HEK293 (cell line): ENCODE measurements around the gene KCNK6.

ENCODE experiments used
- HOXD13 ChIP-seq: sonication (generic); formaldehyde crosslinking; IDR thresholded peaks from 2 replicates; pipeline ENCODE4 v1.8.0; 2022; ENCODE audit warnings: missing genetic modification reagents, borderline replicate concordance
- SCRT2 ChIP-seq: fragments of 450-650 bp; formaldehyde crosslinking; IDR thresholded peaks from 2 replicates; pipeline ENCODE4 v1.5.1; 2016; ENCODE audit warnings: missing biosample characterization, missing genetic modification characterization
- SP2 ChIP-seq: fragments of 450-650 bp; formaldehyde crosslinking; IDR thresholded peaks from 2 replicates; pipeline ENCODE4 v1.5.1; 2016; ENCODE audit warnings: missing biosample characterization, missing genetic modification characterization
- SP3 ChIP-seq: fragments of 450-650 bp; formaldehyde crosslinking; IDR thresholded peaks from 2 replicates; pipeline ENCODE4 v1.5.1; 2016; ENCODE audit warnings: missing biosample characterization, missing genetic modification characterization
- ZBTB17 ChIP-seq: fragments of 450-650 bp; formaldehyde crosslinking; IDR thresholded peaks from 2 replicates; pipeline ENCODE4 v1.5.1; 2016; ENCODE audit warnings: missing biosample characterization, missing genetic modification characterization
- ZBTB48 ChIP-seq: fragments of 450-650 bp; formaldehyde crosslinking; IDR thresholded peaks from 2 replicates; pipeline ENCODE4 v1.5.1; 2016; ENCODE audit warnings: missing biosample characterization, missing genetic modification characterization
- ZNF169 ChIP-seq: fragments of 450-650 bp; formaldehyde crosslinking; IDR thresholded peaks from 2 replicates; pipeline ENCODE4 v1.5.1; 2016; ENCODE audit warnings: missing biosample characterization, missing genetic modification characterization
- ZNF174 ChIP-seq: fragments of 450-650 bp; formaldehyde crosslinking; IDR thresholded peaks from 2 replicates; pipeline ENCODE4 v1.5.0; 2017; ENCODE audit warnings: missing biosample characterization, mild to moderate bottlenecking, missing genetic modification characterization
- ZNF2 ChIP-seq: fragments of 450-650 bp; formaldehyde crosslinking; IDR thresholded peaks from 2 replicates; pipeline ENCODE4 v1.5.1; 2016; ENCODE audit warnings: missing biosample characterization, missing genetic modification characterization
- ZNF311 ChIP-seq: fragments of 450-650 bp; formaldehyde crosslinking; IDR thresholded peaks from 2 replicates; pipeline ENCODE4 v1.5.1; 2017; ENCODE audit warnings: missing biosample characterization, missing genetic modification characterization, borderline replicate concordance
- ZNF549 ChIP-seq: fragments of 450-650 bp; IDR thresholded peaks from 2 replicates; pipeline ENCODE4 v1.5.1; 2018; ENCODE audit warnings: missing biosample characterization, missing genetic modification characterization, mild to moderate bottlenecking, inconsistent platforms, moderate library complexity
- ZNF596 ChIP-seq: fragments of 450-650 bp; IDR thresholded peaks from 2 replicates; pipeline ENCODE4 v1.5.0; 2018; ENCODE audit warnings: missing biosample characterization, mild to moderate bottlenecking, missing genetic modification characterization, moderate library complexity
- ZNF621 ChIP-seq: fragments of 450-650 bp; formaldehyde crosslinking; IDR thresholded peaks from 2 replicates; pipeline ENCODE4 v1.5.1; 2017; ENCODE audit warnings: missing biosample characterization, missing genetic modification characterization
- ZNF654 ChIP-seq: fragments of 450-650 bp; formaldehyde crosslinking; IDR thresholded peaks from 2 replicates; pipeline ENCODE4 v1.5.1; 2016; ENCODE audit warnings: low read depth, missing biosample characterization, missing genetic modification characterization
- ZNF776 ChIP-seq: fragments of 450-650 bp; formaldehyde crosslinking; IDR thresholded peaks from 2 replicates; pipeline ENCODE4 v1.5.0; 2017; ENCODE audit warnings: missing biosample characterization, missing genetic modification characterization, borderline replicate concordance
- TF ChIP-seq, protein P1 (sequence below): fragments of 450-650 bp; formaldehyde crosslinking; IDR thresholded peaks from 2 replicates; pipeline ENCODE4 v1.5.1; 2016; ENCODE audit warnings: missing biosample characterization, missing genetic modification characterization
- TF ChIP-seq, protein P2 (sequence below): fragments of 450-650 bp; formaldehyde crosslinking; IDR thresholded peaks from 2 replicates; pipeline ENCODE4 v1.5.1; 2016; ENCODE audit warnings: missing biosample characterization, missing genetic modification characterization, borderline replicate concordance
- TF ChIP-seq, protein P3 (sequence below): fragments of 450-650 bp; formaldehyde crosslinking; IDR thresholded peaks from 2 replicates; pipeline ENCODE4 v1.5.1; 2017; ENCODE audit warnings: missing biosample characterization, missing genetic modification characterization
- TF ChIP-seq, protein P4 (sequence below): fragments of 450-650 bp; formaldehyde crosslinking; IDR thresholded peaks from 2 replicates; pipeline ENCODE4 v1.5.1; 2016; ENCODE audit warnings: missing biosample characterization, missing genetic modification characterization, borderline replicate concordance
- TF ChIP-seq, protein P5 (sequence below): fragments of 450-650 bp; formaldehyde crosslinking; IDR thresholded peaks from 2 replicates; pipeline ENCODE4 v1.5.1; 2017; ENCODE audit warnings: missing biosample characterization, missing genetic modification characterization
- TF ChIP-seq, protein P6 (sequence below): fragments of 450-650 bp; formaldehyde crosslinking; IDR thresholded peaks from 2 replicates; pipeline ENCODE4 v1.5.1; 2016; ENCODE audit warnings: missing biosample characterization, missing genetic modification characterization

KCNK6 gene

DNA sequence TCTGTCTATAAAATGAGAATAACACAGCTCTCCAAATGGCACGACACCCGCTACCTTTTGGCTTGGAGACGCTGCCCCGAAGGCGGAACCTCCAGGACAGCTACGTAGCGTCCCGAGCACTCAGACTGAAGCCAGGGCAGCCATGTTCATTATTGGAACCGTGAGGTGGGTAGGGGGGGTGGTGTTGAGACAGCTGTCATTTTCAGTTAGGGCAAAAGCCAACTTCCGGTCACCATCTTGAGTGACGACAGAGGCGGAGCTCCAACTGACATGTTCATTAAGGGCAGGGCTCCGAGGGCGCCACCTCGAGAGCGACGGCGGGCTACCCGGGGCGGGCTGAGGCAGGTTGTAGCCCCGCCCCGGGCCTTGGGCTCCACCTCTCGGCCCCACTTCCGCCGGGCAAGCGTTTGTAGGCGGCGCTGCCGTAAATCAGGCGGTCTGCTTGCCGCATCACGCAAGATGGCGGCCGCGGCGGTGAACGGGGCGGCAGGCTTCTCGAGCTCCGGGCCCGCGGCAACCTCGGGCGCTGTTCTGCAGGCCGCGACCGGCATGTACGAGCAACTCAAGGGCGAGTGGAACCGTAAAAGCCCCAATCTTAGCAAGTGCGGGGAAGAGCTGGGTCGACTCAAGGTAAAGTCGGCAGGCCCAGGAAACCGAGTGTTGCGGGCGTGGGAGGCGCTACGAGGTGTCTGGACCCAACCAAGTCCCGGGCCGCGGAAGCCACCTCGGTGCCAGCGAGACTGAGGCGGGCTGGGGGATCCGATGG lies 54.9 kb downstream of the KCNK6 start, which contains the start of gene PSMD8 (continued):
- TF ChIP-seq, protein P1, sequence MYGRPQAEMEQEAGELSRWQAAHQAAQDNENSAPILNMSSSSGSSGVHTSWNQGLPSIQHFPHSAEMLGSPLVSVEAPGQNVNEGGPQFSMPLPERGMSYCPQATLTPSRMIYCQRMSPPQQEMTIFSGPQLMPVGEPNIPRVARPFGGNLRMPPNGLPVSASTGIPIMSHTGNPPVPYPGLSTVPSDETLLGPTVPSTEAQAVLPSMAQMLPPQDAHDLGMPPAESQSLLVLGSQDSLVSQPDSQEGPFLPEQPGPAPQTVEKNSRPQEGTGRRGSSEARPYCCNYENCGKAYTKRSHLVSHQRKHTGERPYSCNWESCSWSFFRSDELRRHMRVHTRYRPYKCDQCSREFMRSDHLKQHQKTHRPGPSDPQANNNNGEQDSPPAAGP (tag by site-specific recombination) = peak; percentile 96
- TF ChIP-seq ZNF654 (tag by site-specific recombination) (no peak; the same call in 1 of the 2 replicates), ZNF621 (no peak), SP3 (peak; percentile 100), HOXD13 (CRISPR knock-in tag) (0 out of 2 replicates have a peak, but pooled peaks have one; percentile 19), ZBTB48 (tag by site-specific recombination) (no peak; the same call in none of the 2 replicates), ZNF311 (tag by site-specific recombination) (no peak), ZBTB17 (tag by site-specific recombination) (peak; percentile 99), ZNF776 (tag by site-specific recombination) (no peak), ZNF174 (tag by site-specific recombination) (no peak), ZNF2 (tag by site-specific recombination) (peak; percentile 98), ZNF169 (tag by site-specific recombination) (no peak), SP2 (tag by site-specific recombination) (peak; percentile 99), SCRT2 (tag by site-specific recombination) (peak; percentile 81), ZNF549 (tag by site-specific recombination) (no peak), ZNF596 (no peak)
- TF ChIP-seq, protein P2, sequence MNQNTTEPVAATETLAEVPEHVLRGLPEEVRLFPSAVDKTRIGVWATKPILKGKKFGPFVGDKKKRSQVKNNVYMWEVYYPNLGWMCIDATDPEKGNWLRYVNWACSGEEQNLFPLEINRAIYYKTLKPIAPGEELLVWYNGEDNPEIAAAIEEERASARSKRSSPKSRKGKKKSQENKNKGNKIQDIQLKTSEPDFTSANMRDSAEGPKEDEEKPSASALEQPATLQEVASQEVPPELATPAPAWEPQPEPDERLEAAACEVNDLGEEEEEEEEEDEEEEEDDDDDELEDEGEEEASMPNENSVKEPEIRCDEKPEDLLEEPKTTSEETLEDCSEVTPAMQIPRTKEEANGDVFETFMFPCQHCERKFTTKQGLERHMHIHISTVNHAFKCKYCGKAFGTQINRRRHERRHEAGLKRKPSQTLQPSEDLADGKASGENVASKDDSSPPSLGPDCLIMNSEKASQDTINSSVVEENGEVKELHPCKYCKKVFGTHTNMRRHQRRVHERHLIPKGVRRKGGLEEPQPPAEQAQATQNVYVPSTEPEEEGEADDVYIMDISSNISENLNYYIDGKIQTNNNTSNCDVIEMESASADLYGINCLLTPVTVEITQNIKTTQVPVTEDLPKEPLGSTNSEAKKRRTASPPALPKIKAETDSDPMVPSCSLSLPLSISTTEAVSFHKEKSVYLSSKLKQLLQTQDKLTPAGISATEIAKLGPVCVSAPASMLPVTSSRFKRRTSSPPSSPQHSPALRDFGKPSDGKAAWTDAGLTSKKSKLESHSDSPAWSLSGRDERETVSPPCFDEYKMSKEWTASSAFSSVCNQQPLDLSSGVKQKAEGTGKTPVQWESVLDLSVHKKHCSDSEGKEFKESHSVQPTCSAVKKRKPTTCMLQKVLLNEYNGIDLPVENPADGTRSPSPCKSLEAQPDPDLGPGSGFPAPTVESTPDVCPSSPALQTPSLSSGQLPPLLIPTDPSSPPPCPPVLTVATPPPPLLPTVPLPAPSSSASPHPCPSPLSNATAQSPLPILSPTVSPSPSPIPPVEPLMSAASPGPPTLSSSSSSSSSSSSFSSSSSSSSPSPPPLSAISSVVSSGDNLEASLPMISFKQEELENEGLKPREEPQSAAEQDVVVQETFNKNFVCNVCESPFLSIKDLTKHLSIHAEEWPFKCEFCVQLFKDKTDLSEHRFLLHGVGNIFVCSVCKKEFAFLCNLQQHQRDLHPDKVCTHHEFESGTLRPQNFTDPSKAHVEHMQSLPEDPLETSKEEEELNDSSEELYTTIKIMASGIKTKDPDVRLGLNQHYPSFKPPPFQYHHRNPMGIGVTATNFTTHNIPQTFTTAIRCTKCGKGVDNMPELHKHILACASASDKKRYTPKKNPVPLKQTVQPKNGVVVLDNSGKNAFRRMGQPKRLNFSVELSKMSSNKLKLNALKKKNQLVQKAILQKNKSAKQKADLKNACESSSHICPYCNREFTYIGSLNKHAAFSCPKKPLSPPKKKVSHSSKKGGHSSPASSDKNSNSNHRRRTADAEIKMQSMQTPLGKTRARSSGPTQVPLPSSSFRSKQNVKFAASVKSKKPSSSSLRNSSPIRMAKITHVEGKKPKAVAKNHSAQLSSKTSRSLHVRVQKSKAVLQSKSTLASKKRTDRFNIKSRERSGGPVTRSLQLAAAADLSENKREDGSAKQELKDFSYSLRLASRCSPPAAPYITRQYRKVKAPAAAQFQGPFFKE = peak; percentile 78; the same call in 1 of the 2 replicates
- TF ChIP-seq, protein P3, sequence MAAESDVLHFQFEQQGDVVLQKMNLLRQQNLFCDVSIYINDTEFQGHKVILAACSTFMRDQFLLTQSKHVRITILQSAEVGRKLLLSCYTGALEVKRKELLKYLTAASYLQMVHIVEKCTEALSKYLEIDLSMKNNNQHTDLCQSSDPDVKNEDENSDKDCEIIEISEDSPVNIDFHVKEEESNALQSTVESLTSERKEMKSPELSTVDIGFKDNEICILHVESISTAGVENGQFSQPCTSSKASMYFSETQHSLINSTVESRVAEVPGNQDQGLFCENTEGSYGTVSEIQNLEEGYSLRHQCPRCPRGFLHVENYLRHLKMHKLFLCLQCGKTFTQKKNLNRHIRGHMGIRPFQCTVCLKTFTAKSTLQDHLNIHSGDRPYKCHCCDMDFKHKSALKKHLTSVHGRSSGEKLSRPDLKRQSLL (tag by site-specific recombination) = peak; percentile 72; the same call in 1 of the 2 replicates
- TF ChIP-seq, protein P4, sequence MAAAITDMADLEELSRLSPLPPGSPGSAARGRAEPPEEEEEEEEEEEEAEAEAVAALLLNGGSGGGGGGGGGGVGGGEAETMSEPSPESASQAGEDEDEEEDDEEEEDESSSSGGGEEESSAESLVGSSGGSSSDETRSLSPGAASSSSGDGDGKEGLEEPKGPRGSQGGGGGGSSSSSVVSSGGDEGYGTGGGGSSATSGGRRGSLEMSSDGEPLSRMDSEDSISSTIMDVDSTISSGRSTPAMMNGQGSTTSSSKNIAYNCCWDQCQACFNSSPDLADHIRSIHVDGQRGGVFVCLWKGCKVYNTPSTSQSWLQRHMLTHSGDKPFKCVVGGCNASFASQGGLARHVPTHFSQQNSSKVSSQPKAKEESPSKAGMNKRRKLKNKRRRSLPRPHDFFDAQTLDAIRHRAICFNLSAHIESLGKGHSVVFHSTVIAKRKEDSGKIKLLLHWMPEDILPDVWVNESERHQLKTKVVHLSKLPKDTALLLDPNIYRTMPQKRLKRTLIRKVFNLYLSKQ (tag by site-specific recombination) = no peak; the same call in 1 of the 2 replicates
- TF ChIP-seq, protein P5, sequence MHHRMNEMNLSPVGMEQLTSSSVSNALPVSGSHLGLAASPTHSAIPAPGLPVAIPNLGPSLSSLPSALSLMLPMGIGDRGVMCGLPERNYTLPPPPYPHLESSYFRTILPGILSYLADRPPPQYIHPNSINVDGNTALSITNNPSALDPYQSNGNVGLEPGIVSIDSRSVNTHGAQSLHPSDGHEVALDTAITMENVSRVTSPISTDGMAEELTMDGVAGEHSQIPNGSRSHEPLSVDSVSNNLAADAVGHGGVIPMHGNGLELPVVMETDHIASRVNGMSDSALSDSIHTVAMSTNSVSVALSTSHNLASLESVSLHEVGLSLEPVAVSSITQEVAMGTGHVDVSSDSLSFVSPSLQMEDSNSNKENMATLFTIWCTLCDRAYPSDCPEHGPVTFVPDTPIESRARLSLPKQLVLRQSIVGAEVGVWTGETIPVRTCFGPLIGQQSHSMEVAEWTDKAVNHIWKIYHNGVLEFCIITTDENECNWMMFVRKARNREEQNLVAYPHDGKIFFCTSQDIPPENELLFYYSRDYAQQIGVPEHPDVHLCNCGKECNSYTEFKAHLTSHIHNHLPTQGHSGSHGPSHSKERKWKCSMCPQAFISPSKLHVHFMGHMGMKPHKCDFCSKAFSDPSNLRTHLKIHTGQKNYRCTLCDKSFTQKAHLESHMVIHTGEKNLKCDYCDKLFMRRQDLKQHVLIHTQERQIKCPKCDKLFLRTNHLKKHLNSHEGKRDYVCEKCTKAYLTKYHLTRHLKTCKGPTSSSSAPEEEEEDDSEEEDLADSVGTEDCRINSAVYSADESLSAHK (tag by site-specific recombination) = peak; percentile 67
- TF ChIP-seq, protein P6, sequence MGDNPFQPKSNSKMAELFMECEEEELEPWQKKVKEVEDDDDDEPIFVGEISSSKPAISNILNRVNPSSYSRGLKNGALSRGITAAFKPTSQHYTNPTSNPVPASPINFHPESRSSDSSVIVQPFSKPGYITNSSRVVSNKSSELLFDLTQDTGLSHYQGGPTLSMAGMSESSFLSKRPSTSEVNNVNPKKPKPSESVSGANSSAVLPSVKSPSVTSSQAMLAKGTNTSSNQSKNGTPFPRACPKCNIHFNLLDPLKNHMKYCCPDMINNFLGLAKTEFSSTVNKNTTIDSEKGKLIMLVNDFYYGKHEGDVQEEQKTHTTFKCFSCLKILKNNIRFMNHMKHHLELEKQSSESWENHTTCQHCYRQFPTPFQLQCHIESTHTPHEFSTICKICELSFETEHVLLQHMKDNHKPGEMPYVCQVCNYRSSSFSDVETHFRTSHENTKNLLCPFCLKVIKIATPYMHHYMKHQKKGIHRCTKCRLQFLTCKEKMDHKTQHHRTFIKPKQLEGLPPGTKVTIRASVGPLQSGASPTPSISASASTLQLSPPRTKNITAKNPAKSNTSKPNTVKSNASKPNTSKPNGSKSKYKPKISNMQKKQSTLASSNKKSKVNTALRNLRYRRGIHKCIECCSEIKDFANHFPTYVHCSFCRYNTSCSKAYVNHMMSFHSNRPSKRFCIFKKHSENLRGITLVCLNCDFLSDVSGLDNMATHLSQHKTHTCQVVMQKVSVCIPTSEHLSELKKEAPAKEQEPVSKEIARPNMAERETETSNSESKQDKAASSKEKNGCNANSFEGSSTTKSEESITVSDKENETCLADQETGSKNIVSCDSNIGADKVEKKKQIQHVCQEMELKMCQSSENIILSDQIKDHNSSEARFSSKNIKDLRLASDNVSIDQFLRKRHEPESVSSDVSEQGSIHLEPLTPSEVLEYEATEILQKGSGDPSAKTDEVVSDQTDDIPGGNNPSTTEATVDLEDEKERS (tag by site-specific recombination) = peak; percentile 97
